Measurements from ENCODE around the gene CXCL8. TPM values are rescaled to one million over a fixed set of nuclear protein-coding genes. Genes with fewer than 3 reads are reported as not detected.
"Not testable (repeated sequence)": the region's sequence is repeated elsewhere in the genome, so short reads cannot be mapped to it uniquely, and the experiment has no call there.

The CXCL8 gene
- polyA plus RNA-seq, 4 donors = 0.14 to 2.1 (median 0.34) TPM

DNA sequence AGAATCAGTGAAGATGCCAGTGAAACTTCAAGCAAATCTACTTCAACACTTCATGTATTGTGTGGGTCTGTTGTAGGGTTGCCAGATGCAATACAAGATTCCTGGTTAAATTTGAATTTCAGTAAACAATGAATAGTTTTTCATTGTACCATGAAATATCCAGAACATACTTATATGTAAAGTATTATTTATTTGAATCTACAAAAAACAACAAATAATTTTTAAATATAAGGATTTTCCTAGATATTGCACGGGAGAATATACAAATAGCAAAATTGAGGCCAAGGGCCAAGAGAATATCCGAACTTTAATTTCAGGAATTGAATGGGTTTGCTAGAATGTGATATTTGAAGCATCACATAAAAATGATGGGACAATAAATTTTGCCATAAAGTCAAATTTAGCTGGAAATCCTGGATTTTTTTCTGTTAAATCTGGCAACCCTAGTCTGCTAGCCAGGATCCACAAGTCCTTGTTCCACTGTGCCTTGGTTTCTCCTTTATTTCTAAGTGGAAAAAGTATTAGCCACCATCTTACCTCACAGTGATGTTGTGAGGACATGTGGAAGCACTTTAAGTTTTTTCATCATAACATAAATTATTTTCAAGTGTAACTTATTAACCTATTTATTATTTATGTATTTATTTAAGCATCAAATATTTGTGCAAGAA is 2.3 kb downstream of the CXCL8 start:
- DNase-seq (ENCODE audit: low read depth in 4 of 4, low spot score in 2 of 4) = no peak

DNA sequence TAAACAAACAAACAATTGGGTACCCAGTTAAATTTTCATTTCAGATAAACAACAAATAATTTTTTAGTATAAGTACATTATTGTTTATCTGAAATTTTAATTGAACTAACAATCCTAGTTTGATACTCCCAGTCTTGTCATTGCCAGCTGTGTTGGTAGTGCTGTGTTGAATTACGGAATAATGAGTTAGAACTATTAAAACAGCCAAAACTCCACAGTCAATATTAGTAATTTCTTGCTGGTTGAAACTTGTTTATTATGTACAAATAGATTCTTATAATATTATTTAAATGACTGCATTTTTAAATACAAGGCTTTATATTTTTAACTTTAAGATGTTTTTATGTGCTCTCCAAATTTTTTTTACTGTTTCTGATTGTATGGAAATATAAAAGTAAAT is 2.9 kb downstream of the CXCL8 start:
- no peak for DNase-seq (ENCODE audit: low read depth in 4 of 4, low spot score in 2 of 4)

DNA sequence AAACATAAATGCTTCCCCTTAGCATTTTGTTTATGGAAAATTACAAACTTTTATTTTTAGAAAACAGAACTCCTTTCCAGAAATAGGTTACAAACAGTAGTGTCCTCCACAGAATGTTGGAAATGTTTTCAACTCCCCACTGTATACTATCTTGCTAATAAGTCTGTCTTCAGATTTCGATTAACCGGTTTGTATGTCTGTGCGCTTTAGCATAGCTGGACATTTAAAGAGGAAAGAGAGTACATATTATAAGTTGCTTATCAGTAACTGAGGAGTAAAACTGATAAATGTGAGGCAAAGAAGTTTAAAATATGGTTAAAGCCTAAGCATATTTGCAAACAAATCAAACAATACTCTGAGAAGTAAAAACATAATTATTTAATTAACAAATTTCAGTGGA is 3.4 kb downstream of the CXCL8 start:
- DNase-seq (ENCODE audit: low read depth in 4 of 4, low spot score in 2 of 4) = no peak

DNA sequence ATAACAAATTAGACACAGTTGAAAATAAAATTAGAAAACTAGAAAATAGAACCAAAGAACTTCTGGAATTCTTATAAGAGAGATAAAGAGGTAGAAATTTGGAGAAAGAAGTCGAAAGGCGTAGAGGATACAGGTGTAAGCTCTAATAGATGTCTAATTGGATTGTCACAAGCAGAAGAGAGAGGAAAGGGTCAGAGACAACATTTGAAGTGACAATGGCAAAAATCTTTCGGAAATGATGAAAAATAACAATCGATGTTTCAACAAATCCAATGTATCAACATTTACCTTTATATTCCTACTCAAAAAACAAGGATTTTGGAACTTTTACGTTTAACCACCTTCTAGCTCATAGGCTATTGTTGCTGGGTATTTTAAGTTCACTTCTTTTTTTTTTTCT is 3.8 kb downstream of the CXCL8 start:
- no peak for DNase-seq (ENCODE audit: low read depth in 4 of 4, low spot score in 2 of 4)

DNA sequence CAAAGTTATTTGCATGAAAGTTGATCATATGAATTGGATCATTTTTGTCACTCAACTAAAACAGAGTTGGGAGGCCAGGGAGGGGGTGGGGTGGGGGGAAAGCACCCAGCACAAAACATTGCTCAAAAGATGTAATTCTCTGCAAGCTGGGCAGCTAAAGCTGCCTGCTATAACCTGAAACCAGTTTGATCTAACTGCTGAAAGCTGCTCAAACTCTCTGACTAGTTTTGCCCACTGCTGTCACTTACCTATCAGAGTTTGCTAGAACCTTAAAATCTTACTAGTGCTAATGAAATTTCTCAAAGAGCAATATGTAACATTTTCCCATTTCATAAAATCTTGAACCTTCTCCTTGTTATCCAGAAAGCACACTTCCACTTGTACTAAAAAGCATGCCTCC is 10.4 kb downstream of the CXCL8 start:
- DNase-seq (ENCODE audit: low read depth in 4 of 4, low spot score in 2 of 4) = no peak

DNA sequence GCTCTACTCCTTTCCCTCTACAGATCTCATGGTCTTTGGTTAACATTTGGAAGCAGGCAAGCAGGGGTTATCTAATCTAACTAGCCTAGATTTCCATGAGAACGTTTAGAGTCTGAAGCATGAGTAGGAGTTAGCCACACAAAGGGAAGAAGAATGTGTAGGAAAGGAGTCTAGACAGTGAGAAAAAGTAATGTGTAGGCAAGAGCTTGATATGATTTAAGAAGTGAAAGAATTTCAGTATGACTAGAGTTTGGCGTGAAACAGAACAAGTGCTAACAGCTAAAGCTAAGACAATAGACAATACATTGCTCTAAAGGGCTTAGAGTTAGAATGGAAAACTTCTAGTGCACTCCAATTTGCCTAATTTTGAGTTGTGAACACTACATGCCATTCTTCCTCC is 10.8 kb downstream of the CXCL8 start:
- DNase-seq (ENCODE audit: low read depth in 4 of 4, low spot score in 2 of 4) = no peak

DNA sequence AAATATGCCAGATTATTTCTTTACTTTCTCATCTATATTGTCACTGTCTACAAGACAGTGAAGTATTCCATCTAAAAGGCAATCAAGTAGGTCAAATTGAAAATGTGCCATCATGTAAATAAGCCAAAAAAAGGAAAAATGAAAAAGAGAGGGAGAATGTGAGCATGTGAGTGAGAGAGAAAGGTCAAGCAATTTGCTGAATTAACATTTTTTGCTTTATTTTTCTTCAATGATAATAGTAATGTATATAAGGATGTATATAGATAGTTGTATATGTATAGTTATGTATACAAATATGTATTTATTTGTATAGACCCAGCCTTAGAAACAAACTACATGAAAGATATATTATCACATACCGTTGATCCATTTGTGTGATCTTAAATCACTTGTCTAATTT is 11.5 kb downstream of the CXCL8 start:
- no peak for DNase-seq (ENCODE audit: low read depth in 4 of 4, low spot score in 2 of 4)

DNA sequence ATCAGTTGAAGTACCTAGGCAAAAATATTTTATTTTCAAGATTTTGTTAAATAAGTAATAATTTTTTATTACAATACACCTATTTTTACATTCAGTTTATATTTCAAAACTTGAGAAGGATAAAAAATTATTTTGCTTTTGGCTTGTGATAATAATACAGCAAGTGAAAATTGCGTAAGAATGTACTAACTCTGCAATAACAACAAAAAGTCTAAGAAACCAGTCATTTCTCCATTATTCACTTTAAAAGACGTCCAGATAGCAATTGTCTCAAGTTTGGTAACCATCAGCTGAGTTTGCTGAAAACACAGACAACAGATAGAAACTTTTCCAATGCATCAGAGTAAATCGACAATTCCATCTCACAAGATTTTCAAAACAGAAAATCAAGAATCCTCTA is 12.1 kb downstream of the CXCL8 start:
- DNase-seq (ENCODE audit: low read depth in 4 of 4, low spot score in 2 of 4) = no peak

DNA sequence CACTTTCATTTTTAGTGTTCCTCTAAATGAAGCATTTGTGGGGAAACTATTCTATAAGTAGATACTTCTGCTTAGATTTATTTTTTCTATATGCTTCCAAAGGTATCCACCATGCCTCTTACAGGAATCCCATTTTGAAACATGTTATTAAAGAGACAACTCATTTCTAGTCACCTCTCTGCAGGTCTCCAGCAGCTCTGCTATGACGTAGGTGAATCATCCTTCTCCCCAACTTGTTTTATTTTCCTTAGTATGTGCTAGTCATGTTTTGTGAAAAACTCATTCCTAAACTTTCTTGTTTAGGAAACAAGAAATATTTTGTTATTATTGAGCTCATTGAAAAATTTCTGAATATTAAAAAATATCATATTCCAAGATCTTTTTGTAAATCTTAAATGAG is 12.8 kb downstream of the CXCL8 start:
- no peak for DNase-seq (ENCODE audit: low read depth in 4 of 4, low spot score in 2 of 4)

DNA sequence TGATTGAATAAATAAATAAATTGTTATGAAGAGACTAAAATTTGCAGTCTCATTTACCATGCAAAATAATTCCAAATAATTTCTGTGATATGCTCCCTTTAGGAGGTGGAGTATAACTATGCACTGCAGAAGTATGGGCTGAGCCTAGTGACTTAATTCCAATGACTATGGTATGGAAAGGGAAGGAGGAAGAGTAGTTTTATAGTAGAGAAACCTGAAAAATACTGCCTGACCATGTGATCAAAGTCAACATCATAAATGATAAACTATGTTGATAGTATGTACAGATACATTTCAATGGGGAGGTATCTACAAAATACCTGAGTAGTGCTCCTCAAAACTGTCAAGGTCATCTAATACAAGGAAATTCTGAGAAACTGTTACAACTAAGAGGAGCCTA is 14.6 kb downstream of the CXCL8 start:
- no peak for DNase-seq (ENCODE audit: low read depth in 4 of 4, low spot score in 2 of 4)

DNA sequence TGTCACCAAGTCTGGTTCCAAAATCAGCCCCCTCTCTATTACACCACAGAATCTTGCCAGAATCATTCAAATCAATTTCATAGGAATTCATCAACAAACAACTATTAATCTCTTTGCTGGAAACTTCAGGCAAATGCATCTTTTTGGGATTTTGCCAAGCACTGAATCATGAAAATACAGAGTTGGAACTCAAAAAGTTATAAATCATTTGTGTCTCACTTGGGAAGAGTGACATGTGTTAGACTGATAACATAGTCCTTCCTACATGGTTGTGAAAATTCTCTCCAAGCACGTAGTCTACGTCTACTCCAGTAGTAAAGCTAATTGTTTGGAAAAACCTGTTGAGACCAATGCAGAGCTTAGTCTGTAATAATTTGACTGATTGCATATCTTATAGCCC is 19.0 kb downstream of the CXCL8 start:
- DNase-seq (ENCODE audit: low read depth in 4 of 4, low spot score in 2 of 4) = no peak

DNA sequence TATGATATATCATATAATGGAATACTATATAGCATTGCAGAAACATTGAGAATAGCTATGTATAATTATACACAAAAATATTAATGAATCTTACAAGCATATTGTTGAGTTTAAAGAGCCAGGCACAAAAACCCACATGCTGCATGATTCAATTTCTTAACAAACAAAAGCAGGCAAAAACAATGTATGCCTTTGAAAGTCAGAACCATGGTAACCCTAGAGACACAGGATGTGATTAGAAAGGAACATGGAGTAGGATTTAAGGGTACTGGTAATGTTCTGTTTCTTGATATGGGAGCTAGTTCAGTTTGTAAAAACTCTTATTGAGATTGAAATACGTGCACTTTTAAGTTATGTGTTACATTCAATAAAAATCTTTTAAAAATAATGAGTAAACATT is 21.5 kb downstream of the CXCL8 start:
- no peak for DNase-seq (ENCODE audit: low read depth in 4 of 4, low spot score in 2 of 4)

DNA sequence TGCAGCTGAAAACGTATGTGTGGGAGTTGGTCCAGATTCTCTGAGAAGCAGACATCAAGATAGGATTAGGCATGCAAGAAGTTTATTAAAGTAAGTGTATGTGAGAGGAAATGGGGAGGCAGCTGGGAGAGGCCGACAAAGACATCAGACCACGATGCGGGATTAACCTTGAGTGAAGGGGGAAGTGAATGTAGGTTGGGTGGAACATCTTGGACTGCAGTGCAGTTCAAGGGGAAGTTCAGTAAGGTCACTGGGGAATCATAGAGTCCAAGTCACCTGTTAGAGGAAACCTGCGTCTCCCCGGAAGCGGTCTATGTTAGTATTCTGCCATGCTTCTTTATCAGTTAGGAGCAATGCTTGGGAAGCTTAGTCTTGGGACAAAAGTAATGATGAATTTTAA is 22.0 kb downstream of the CXCL8 start:
- no peak for DNase-seq (ENCODE audit: low read depth in 4 of 4, low spot score in 2 of 4)

DNA sequence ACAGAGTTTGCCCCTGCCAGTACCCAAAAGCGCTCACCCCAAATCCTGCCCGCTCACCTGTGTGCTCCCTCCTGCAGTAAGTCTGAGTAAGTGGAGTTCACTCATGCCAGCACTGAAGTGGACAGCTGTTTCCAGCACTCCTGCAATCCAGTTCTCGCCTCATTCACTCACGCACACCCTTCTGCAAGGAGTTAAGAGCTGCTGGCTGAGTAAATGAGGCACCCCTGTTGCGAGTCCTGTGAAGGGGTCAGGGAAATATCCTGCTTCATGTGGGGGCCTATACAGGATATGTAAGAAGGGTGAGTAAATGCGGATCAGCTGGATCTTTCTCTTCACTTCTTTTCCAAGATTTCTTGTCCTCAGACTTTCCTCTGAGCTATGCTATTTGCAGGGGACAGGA is 23.5 kb downstream of the CXCL8 start:
- DNase-seq (ENCODE audit: low read depth in 4 of 4, low spot score in 2 of 4) = no peak

DNA sequence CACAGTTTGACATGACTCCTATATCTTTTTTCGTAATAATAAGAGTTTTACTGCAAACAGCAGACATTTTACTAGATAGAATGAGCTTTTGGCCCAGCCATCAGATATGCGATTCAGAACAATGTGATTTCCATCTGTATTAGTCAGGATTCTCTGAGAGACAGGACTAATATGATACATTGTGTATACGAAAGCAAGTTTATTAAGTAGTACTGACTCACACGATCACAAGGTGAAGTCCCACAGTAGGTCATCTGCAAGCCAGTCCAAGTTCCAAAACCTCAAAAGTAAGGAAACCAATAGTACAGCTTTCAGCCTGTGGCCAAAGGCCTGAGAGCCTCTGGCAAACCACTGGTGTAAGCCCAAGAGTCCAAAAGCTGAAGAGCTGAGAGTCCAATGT is 24.1 kb downstream of the CXCL8 start:
- DNase-seq (ENCODE audit: low read depth in 4 of 4, low spot score in 2 of 4) = no peak

DNA sequence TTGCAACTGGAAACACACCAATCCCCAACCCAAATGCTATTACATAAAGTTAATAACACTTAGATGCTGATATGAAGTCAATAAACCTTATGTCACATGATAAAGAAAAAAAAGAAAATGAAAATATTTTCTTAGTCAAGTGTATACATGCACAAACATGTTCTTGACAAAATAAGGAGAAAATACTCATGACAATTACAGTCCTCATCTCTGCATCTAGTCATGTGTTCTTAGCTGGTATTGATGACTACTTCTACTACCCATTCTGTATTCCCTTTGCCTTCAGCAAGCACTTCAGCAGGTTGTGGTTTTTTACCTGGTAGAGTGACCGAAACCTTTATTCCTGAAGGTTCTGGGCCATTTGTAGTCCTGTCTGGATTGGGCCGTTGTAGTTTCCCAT is 24.9 kb downstream of the CXCL8 start:
- DNase-seq (ENCODE audit: low read depth in 4 of 4, low spot score in 2 of 4) = no peak

DNA sequence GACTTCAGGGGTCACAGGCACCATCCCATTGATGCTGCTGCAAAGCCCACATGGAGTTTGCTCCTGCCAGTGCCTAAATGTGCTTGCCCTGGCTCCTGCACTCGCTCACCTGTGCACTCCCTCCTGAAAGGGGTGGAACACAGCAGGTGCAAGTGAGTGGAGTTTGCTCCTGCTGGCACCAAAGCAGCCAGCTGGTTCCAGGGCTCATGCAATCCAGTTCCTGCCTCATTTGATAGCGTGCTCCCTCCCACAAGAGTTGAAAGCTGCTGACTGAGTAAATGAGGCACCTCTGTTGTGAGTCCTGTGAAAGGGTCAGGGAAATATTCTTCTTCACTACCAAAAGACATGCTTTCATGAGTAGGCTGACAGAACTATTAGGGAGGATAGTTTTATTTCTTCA is 30.5 kb downstream of the CXCL8 start:
- no peak for DNase-seq (ENCODE audit: low read depth in 4 of 4, low spot score in 2 of 4)

DNA sequence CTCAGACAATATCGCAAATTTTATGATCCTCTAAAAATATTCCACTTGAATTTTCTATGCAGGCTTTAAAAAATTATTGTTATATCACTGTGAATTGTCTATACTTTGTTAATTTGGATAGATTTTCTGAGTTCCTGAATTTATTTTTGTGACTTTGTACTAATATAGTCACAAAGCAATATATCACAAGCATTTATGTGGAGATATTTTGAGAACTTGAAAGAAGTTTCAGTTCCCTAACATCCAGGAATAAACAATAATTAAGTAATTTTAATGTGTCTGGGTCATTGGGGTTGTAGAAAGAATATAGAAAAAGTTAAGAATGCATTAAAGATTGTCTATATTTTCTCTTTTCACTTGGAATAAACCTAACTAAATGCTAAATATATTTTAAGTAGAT is 32.0 kb downstream of the CXCL8 start:
- no peak for DNase-seq (ENCODE audit: low read depth in 4 of 4, low spot score in 2 of 4)

DNA sequence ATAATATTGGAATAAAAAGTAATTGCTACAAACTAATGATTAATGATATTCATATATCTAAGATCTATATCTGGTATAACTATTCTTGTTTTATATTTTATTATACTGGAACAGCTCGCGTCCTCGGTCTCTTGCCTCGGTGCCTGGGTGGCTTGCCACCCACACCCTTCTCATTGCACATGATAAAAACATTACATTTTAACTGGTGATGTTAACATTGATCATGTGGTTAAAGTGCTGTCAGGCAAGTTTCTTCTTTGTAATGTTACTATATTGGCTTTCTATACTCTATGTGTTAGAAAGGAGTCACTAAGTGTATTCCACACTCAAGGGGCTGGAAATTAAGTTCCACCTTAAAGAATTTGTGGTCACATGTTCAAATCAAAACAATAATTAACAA is 34.0 kb downstream of the CXCL8 start:
- DNase-seq (ENCODE audit: low read depth in 4 of 4, low spot score in 2 of 4) = not testable (repeated sequence)

DNA sequence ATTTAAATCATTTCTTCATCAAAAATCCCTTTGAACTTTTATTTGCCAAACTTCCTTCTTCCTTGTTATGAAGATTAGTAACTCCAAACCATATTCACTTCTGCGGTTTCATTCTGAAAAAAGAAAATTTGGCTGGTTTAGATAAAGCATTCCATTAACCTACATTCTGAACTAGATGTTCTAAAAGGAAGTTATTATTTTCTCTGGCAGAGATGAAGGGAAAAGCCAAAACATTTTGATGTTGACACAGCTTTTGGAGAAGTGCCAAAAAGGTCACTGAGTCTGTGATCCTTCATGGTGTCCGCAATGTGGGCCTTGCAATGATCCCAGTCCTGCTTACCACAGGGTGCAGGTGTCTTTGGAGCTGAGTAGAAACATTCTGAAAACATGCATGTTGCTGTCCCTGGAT is 36.0 kb downstream of the CXCL8 start:
- DNase-seq (ENCODE audit: low read depth in 4 of 4, low spot score in 2 of 4) = no peak

DNA sequence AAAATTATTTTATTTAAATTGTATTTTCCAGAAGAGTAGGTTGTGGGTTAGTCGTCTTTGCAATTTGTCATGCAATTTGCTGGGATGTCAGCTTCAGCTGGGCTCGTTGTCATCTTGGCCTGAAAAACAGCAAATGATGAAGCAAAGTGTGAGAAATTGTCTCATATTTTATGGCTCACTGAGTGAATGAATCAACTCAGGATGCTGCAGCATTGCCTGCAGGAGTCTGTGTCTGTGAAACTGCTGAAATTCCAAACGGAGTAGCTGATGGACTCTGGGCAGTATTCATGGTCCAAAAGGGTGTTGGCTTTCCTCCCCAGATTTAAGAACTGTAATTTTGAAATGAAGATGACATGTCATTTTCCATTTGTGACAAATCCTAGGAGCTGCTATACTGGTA is 37.2 kb downstream of the CXCL8 start:
- no peak for DNase-seq (ENCODE audit: low read depth in 4 of 4, low spot score in 2 of 4)

DNA sequence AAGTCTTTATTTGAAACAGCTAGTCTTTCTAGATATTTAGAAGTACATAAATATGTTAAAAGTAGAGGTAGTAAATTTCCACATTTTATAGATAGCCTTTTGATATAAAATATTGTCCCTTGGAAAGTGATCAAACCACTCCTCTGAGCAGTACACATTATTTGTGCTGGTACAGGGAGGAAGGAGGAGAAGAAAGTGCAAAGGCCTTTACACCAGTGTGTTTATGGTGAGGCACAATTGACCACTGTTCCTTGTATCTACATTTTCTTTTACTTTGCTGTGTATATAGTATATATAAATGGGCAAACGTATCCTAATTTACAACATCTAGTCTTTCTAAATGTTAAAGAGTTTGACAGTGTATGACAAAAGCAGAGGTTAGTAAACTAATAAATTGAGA is 39.9 kb downstream of the CXCL8 start:
- no peak for DNase-seq (ENCODE audit: low read depth in 4 of 4, low spot score in 2 of 4)

DNA sequence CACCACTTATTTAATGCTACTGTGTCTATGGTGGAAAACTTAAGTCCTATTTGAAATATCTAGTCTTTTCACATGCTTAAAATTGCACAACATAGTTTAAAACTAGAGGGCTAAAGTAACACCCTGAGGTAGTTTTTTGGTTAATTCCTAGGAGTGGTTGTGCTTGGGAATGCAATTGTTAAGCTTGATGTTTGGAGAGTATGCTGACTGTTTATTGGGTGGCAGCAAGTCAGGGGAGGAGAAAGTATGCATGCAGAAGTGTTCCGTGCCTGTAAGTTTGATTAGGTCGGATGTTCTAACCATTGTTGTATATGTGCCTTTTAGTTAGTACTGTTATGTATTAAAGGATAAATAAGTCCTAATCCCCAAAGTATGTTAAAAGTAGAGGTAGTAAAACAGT is 40.5 kb downstream of the CXCL8 start:
- no peak for DNase-seq (ENCODE audit: low read depth in 4 of 4, low spot score in 2 of 4)
